Smooth muscle cell (in vitro differentiated cells): Measurements from ENCODE around the gene PTPN6. TPM values are rescaled to one million over a fixed set of nuclear protein-coding genes. Genes with fewer than 3 reads are reported as not detected.

Source experiments
- DNase-seq: peaks from one replicate; lab custom pipeline; 2025; ENCODE audit not compliant: unreplicated experiment; lab: John Stamatoyannopoulos, UW
- H2AFZ ChIP-seq: fragments of 200-600 bp; sonication (generic); 2 replicates; pipeline ENCODE4 v1.6.0; 2016; ENCODE audit warnings: antibody characterized with exemption, low read depth, mild to moderate bottlenecking
- H3F3A ChIP-seq: fragments of 200-600 bp; sonication (generic); 2 replicates; pipeline ENCODE4 v1.6.0; 2017; ENCODE audit warnings: antibody characterized with exemption, low read depth
- H3K27ac ChIP-seq: fragments of 200-600 bp; sonication (generic); 2 replicates; pipeline ENCODE4 v1.5.1; 2016; ENCODE audit warnings: low read depth, mild to moderate bottlenecking
- H3K27me3 ChIP-seq: fragments of 200-600 bp; sonication (generic); 2 replicates; pipeline ENCODE4 v1.6.1; 2016; ENCODE audit warnings: low read depth, mild to moderate bottlenecking
- H3K36me3 ChIP-seq: fragments of 200-600 bp; sonication (generic); 2 replicates; pipeline ENCODE4 v1.5.1; 2016; ENCODE audit warnings: low read depth
- H3K4me1 ChIP-seq: fragments of 200-600 bp; sonication (generic); 2 replicates; pipeline ENCODE4 v1.5.1; 2016; ENCODE audit warnings: low read depth
- H3K4me2 ChIP-seq: fragments of 200-600 bp; sonication (generic); 2 replicates; pipeline ENCODE4 v1.6.0; 2016; ENCODE audit warnings: mild to moderate bottlenecking
- H3K4me3 ChIP-seq: fragments of 200-600 bp; sonication (generic); 2 replicates; pipeline ENCODE4 v1.5.1; 2016; ENCODE audit warnings: mild to moderate bottlenecking
- H3K79me2 ChIP-seq: fragments of 200-600 bp; sonication (generic); 2 replicates; pipeline ENCODE4 v1.6.0; 2016; ENCODE audit warnings: low read depth, mild to moderate bottlenecking
- H3K9ac ChIP-seq: fragments of 200-600 bp; sonication (generic); 2 replicates; pipeline ENCODE4 v1.6.0; 2016; ENCODE audit warnings: low read depth
- H3K9me3 ChIP-seq: fragments of 200-600 bp; sonication (generic); replicated peaks from 2 replicates; pipeline ENCODE4 v1.5.1; 2016; ENCODE audit warnings: low read depth
- H4K20me1 ChIP-seq: fragments of 200-600 bp; sonication (generic); 2 replicates; pipeline ENCODE4 v1.6.0; 2016; ENCODE audit warnings: low read depth
- CTCF ChIP-seq: fragments of 200-600 bp; sonication (generic); IDR thresholded peaks from 2 replicates; pipeline ENCODE4 v1.5.1; 2017; ENCODE audit warnings: borderline replicate concordance, mild to moderate bottlenecking, antibody characterized with exemption; ENCODE audit not compliant: insufficient read depth, poor library complexity, severe bottlenecking
- WGBS: methylation state at CpG from one replicate; pipeline ENCODE4 v1.1.7; 2016; ENCODE audit warnings: low lambda C conversion rate; 5-methylcytosine and 5-hydroxymethylcytosine counted together
- polyA plus RNA-seq: library from polyadenylated mRNA; unstranded; fragments of >200 nt; fragmentation: Nextera tagmentation; extraction: Ambion mirVana; gene quantifications from 2 replicates; pipeline ENCODE4 v1.2.1, GENCODE V29; 2016
- total RNA-seq: library from RNA; depleted of rRNA; stranded (reverse); fragments of >200 nt; gene quantifications from 2 replicates; pipeline ENCODE4 v1.2.3, GENCODE V29; 2014

The PTPN6 gene
- 4.3 and 5.5 TPM in 2 replicates for total RNA-seq
- polyA plus RNA-seq, result 2.8 and 8.7 TPM in 2 replicates

GRCh38 chr12:6950811-6951540, at the start of gene PTPN6:
PTPN6 (plus strand) TSS chr12:6951356; CDS start chr12:6951513, 157 bp downstream.
- no peak within 1 kb of the TSS for H3K4me3 ChIP-seq
- no peak within 1 kb of the TSS for H3K27ac ChIP-seq
- no peak within 1 kb of the TSS for H2AFZ ChIP-seq
- WGBS, result 86% methylated on average over 24 of the region's 25 CpGs
- no peaks in the 10 kb centered on the region for H3K36me3 ChIP-seq
- H3F3A ChIP-seq, result no peaks in the 10 kb centered on the region
- no peaks in the 10 kb centered on the region for H4K20me1 ChIP-seq
- H3K9ac ChIP-seq, result no peak within 1 kb of the TSS
- no peaks in the 10 kb centered on the region for H3K4me1 ChIP-seq
- no peak for DNase-seq
- H3K27me3 ChIP-seq, result no peaks in the 10 kb centered on the region
- no peak for TF ChIP-seq CTCF
- no peak within 1 kb of the TSS for H3K4me2 ChIP-seq
- H3K9me3 ChIP-seq, result no peaks in the 10 kb centered on the region
- H3K79me2 ChIP-seq, result no peaks in the 10 kb centered on the region

- 94% methylated on average over 4 of the region's 4 CpGs for WGBS
- DNase-seq, result no peak
- no peaks in the 10 kb centered on the region for H3K79me2 ChIP-seq
These were observed 48.7 kb upstream of the PTPN6 start for GRCh38 chr12:6902448-6902847.

DNA sequence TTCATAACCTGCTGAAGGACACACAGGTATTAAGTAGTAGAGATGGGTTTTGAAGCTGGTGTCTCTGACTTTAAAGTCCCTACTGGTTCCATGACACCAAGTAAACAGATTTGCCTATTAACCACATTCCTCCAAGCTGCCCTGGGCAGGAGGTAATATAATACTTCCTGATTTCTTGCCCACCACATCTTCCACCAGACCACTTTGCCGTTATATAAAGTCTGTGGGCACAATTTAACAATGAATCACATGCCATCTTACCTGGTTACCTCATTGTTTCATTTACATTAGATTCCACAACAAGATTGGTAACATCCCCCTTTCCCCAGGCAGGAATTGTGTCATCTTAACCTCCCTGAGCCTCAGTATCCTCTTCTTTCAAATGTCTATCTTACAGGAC, 47.4 kb upstream of the PTPN6 start:
- no peaks in the 10 kb centered on the region for H3K27me3 ChIP-seq
- no peaks in the 10 kb centered on the region for H3K36me3 ChIP-seq
- H3K27ac ChIP-seq, result peak overlapping the region; percentile 83
- no peaks in the 10 kb centered on the region for H4K20me1 ChIP-seq
- peak overlapping the region; percentile 81 for H2AFZ ChIP-seq
- peaks cover 10% of the 10 kb centered on the region for H3K4me1 ChIP-seq
- peak overlapping the region; percentile 98 for H3K4me2 ChIP-seq
- H3K9me3 ChIP-seq, result no peaks in the 10 kb centered on the region
- H3K79me2 ChIP-seq, result no peaks in the 10 kb centered on the region
- DNase-seq, result no peak
- no peaks in the 10 kb centered on the region for H3F3A ChIP-seq
- H3K9ac ChIP-seq, result no peak overlapping the region
- whole genome bisulfite sequencing, result 84% methylated on average over 1 of the region's 1 CpG
- peak overlapping the region; percentile 77 for H3K4me3 ChIP-seq
- TF ChIP-seq CTCF, result no peak

More at GRCh38 chr12:6902448-6902847, 48.7 kb upstream of the PTPN6 start:
- Histone ChIP-seq H3K36me3 (no peaks in the 10 kb centered on the region), H3K4me3 (no peak overlapping the region), H4K20me1 (no peaks in the 10 kb centered on the region), H3K4me2 (no peak overlapping the region), H3K9me3 (no peaks in the 10 kb centered on the region), H3F3A (no peaks in the 10 kb centered on the region), H2AFZ (no peak overlapping the region), H3K9ac (no peak overlapping the region), H3K27me3 (no peaks in the 10 kb centered on the region), H3K4me1 (peaks cover 10% of the 10 kb centered on the region), H3K27ac (no peak overlapping the region)
- no peak for TF ChIP-seq CTCF
